ENCODE measurements around the gene SLC17A3.

Gene SLC17A3

DNA sequence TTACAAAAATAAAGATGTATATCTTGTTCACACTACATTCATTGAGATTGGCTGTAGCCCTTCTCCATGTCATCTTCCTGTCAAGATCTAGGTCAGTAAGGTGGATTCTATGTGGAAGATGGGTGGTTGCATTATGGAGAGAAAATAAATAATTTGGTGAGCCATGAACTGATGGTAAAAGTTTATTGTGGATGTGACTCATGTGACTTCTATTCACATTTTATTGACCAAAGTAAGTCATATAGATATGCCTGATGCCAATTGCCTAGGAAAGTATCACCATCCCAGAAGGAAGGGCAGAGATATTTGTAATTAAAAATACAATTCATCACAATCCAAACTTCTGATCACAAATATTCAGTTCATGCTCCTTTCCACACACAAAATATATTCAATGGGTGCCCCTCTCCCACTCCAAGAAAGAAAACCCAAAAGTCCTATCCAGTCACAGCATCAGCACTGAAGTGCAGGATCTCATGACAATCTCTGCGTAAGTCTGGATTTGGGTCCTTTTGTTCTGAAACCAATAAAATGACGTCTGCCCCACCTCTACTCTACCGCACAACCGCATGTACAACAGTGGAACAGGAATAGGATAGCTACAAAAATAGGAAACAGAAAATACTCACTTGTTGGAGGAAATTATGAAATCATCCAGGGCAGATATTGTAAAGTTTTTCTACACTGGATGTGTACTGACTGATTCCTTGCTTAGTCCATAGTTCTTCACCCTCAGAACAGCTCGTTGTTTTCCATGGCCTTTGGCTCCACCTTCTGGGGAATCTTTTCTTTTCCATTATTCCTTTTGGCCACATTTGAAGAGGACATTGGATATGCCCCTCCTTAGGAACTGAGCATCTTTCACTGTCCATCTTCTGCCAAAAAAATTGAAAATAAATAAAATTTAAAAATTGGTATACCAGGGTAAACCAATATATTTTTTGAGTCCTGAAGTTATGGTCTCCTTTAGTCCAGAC lies 16.1 kb upstream of the SLC17A3 start:
- DNase-seq: no peak

DNA sequence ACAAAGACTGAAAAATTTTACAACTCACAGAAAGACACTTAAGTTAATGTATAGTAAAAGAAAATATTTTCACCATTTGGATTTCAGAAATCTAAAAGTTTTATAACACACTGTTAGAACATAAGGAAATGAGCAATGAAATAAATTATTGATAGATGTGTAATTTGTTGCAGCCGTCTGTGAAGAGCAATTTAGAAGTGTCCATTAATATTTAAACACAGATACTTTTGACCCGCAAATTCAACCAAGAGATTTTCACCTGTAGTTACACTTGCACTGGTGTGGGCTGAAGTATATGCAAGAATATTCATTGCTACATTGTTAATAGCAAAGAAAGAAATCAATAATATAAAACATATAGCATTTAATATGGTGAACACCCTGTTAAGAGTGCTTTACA lies 14.6 kb upstream of the SLC17A3 start:
- DNase-seq: no peak

DNA sequence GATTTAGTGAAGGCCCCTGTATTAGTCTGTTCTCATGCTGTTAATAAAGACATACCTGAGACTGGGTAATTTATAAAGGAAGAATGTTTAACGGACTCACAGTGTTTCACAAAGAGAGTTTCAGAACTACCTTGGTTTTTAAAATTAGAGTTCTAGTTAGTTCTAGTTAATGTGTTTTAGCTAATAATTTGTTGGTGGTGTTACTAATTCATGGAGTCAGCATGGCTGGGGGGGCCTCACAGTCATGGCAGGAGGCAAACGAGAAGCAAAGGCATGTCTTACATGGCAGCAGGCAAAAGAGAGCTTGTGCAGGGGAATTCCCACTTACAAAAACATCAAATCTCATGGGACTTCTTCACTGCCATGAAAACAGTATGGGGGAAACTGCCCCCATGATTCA lies 12.0 kb upstream of the SLC17A3 start:
- no peak for DNase-seq

DNA sequence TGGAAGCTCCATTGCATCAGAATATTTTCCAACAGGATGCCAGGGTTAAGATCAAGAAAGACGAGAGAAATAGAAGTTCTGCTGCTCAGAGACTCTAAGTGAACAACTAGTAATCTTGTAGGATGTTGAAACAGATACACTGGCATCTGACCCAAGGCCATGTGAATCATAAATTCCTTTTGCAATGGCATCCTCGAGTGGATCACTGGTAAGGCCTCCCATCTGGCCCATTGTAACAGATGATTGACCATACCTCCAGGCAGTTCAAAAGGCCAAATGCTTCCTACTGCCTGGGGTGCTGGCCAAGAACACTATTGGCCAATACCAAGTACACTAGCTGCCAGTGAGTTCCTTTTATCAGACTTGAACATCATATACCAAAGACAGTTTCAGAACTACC lies 9.9 kb upstream of the SLC17A3 start:
- no peak for DNase-seq

DNA sequence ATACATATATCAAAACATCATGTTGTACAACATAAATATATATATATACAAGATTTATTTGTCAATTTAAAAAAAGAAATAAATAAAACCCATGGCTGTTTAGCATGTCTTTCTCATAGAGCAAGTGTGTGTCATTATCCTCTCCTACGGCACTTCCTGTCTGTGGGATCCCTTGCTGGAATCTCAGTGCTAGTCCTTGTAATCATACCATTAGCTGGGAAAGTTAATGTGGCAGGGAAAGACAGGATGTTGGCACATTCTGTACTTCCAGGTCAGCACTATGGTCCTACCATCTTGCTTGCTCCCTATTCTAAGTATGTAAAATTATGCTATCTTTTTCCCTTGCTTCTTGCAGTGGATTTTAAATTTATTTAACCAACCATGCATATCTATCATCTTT lies 9.5 kb upstream of the SLC17A3 start:
- DNase-seq: no peak

DNA sequence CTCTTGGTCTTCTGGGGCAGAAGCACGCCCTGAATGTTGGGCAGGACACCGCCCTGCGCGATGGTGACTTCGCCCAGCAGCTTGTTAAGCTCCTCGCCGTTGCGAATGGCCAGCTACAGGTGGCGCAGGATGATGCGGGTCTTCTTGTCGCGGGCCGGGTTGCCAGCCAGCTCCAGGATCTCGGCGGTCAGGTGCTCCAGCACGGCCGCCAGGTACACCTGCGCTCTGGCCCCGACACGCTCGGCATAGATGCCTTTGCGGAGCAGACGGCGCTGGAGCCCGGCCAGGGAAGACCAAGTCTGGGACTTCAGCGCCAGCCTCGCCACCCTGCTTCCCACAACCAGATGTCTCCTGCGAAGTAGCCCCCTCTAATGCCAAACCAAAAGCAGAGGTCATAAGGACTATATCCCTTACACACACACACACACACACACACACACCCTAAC lies 8.0 kb upstream of the SLC17A3 start:
- DNase-seq: no peak

DNA sequence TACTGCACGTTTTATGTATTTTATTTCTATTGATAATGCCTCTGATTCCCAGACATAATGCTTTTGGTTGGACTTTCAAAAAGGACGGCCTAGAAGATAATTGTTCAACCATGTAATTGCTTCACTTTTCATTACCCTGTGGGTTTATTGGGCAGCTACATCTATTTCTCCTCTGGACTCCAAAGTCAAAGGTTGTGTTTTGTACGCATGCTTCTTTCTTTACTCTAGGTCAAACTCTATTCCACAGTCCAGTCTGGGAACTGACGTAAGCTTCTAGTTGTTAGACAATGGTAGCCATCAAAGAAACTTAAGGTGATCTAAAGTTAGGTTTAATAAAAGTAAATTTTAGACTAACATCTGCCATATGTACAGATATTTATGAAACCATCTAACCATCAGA lies 6.6 kb upstream of the SLC17A3 start:
- DNase-seq: no peak

DNA sequence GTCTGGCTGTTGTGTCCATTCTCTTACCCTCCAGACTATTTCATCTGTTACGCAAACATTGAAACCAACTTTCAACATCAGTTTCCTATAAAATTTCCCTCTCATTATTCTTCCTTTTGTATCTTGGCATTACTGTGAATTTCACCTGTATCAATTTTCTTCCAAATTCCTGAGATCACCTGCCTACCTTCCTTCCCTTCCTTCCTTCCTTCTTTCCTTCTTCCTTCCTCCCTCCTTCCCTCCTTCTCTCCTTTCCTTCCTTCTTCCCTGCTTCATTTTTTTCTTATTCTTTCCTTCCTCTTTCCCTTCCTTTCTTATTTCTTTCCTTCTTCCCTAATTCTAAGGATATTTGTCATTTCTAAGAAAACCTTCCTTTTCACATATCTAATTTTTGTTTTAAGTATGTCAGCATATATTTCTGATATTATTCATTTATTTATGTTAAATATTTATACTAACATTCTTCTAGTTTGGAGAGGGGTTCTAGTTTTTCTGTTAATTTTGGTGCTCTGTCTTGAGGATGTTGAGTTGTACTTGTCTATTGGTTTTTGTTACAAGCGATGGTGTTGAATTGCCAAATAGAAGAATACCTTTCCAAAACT lies 4.8 kb upstream of the SLC17A3 start:
- no peak for DNase-seq

DNA sequence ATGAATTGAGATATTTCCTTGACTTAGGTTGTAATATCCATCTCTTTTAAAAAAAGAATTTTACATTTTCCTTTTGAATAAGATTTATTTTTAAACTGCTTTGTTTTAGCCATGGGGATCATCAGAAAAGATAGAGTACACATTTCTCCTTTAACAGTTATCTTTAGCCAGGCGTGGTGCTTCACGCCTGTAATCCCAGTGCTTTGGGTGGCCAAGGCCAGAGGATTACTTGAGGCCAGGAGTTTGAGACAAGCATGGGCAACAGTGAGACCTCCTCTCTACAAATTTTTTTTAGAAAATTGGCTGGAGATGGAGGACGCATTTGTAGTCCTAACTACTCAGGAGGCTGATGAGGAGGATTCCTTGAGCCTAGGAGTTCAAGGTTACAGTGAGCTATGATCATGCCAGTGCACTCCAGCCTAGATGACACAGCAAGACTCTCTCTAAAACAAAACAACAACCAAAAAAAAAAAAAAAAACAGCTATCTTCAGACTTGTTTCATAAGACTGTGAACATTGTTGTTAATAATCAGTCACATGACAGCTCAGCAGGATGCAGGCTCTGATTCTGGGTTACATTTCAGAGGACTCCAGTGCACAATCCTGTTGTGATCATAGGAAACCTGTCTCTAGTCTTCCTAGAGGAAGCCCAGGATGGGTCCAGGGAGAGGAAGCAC lies 2.0 kb upstream of the SLC17A3 start:
- DNase-seq: no peak

DNA sequence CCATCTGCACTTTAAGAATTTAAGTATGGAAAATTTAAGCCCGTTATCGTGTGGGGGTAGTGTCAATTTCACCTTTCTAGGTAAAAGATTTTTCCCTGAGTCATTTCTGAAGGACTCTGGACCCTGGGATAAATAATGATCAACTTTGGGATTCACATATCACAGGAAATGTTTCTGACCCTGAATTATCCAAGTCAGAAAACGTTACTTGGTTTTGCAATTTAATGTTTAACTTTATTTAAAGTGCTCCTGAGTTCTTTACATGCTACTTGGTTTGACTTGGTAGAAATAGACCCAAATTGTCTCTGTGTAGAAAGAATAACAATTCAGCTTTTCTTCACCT lies 1.5 kb upstream of the SLC17A3 start:
- DNase-seq: no peak

DNA sequence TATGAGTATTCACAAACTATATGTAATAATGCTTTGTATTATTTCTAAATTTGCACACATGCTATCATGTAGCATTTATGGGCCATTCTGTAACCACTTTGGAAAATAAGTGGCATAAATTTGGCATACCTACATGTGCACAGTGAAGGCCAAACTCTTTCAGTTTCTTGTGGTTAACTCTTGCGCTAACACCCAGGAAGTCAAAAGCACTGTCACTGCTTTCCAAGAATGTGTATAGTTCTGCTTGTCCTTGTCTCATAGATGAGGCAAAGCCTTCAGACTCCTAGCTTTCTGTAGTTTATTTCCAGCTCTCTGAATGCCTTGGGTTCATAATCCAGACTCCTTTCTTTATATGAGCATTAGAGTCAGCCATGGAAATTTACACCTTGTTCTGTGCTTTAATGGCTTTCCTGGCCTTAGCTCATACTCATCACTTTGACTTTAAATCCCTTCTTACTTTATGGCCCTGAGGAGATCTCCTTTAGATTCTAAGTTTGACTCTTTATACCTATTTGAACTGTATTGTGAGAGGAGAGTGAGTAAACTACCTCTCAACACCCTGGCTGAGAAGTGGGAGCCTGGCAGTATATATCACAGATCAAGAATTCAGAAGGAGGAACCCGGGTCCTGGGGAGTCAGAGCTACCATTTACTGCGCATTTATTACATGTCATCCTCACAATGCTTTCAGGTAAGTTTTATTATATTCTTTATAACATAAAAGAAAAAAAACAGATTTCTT lies 949 bp upstream of the SLC17A3 start:
- no peak for DNase-seq

DNA sequence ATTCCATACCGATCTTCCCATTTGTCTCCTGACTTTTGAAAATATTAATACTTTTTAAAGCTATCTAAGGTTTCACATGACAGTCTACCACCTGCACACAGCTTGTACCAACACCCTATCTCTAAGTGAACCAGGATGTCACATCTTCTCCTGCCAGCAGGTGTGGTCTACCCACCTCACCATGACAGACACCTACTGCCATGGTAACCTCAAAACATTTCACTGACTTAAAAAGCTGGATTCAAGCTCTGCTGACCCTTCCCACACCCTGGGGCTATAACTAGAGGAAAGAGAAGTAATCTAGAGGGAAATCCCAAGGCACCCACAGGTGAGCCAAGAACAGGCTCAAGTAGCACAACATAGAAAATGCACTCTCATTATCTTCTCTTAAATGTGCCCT lies 1.2 kb downstream of the SLC17A3 start:
- no peak for DNase-seq

DNA sequence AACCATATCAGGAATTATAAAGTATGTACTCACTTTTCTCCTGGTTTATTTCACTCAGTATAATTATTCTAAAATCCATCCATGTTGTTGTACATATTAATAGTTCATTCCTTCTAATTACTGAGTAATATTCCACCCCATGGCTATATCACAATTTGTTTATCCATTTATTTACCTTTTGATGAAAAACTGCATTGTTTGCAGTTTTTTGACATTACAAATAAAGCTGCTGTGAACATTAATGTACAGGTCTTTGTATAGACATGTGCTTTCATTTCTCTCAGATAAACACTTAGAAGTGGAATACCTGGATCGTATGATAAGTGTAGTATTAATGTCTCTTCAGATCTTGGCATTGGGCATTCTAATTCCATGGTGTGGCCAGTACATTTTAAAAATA lies 4.2 kb downstream of the SLC17A3 start:
- no peak for DNase-seq

DNA sequence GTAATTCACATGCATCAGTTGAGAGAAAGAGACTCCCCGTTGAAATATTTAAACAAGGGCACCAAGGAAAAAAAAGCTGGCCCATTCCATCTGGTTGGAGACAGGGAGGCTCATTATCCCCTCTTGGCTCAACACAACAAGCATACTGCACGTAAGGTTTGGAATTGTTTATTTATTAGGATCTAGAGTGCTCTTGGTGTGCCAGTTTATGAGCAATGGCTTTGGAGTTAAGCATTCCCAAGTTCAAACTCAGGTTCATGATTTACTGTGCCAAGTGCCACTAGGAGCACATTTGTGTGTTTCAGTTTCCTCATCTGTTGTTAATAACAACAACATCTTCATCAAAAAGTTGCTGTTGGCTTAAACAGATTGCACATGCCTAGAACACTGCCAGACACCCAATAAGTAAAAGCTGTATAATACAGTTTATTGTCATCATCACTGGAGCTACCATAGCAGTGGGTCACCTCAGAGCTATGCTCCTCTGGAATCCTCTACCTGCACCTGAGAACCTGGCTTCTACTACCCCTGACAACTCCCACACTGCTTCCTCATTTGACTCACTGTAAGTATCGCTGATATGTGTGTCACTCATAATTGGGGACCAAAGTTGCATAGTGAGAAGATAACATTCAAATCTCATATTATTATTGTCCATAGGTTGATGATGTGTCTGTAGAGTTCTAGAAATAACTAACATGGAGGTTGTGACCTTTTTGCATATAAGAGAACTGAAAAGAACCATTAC lies 5.4 kb downstream of the SLC17A3 start:
- DNase-seq: no peak

DNA sequence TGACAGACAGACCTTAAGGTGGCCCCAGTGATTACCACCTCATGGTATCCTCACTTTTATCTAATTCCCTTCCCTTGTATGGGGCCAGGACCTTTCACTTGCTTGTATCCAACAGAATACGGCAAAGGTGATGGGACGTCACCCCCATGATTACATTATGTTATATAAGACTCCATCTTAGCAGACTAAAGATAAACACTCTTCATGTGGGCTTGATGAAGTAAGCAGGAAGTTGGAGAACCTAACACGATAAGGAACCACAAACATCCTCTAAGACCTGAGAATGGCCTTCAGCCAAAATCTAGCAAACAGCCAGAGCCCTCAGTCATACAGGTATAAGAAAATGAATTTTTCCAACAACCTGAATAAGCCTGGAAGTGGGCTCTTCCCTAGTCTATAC lies 8.0 kb downstream of the SLC17A3 start:
- DNase-seq: no peak

DNA sequence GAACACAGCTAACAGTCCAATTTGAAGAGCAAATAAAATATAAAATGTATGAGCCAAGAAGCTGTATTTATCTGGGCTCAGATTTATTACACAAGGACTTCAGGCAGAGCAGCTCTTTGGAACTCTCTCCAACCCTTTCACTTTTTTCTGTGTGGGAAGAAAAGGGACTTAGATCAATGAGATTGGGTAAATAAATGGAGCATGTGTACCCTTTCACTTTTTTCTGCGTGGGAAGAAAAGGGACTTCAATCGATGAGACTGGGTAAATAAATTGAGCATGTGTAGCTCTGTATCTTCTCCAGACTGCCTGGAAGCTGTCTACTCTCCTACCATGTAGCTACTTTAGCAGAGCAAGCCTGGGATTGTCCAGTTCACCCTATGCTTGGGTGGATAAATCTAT lies 10.7 kb downstream of the SLC17A3 start:
- DNase-seq: no peak

DNA sequence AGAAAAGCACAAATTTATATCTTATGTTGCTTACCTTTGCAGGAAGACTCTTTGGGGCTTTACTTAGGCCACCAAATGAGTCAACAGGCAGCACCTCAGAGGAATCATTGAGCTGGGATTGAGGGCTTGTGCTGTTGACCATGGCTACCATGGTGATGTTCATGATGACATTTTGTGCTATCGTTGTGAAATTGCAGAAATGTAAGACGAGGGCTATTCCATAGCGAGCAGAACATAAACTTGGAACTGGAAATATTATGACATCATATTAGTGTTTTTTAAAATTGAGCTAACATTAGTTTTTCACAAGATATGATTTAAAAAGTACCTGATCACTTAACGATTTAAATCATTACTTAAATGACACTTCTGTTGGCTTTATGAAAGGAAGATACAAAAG lies 11.8 kb downstream of the SLC17A3 start:
- no peak for DNase-seq

DNA sequence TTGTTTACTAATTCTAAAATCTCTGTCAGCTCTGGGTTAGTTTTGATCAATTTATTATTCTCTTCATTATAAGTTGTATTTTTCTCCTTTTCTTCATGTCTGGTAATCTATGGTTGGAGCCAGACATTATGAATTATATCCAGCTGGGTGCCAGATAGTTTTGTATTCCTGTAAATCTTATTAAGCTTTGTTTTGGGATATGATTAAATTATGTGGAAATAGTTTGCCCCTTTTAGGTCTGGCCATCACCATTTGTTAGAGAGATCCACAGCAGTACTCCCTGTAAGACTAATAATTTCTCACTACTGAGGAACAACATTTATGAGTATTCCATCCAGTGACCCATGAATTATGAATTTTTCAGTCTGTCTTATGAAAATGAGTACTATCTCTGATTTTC lies 21.3 kb downstream of the SLC17A3 start:
- DNase-seq: no peak

DNA sequence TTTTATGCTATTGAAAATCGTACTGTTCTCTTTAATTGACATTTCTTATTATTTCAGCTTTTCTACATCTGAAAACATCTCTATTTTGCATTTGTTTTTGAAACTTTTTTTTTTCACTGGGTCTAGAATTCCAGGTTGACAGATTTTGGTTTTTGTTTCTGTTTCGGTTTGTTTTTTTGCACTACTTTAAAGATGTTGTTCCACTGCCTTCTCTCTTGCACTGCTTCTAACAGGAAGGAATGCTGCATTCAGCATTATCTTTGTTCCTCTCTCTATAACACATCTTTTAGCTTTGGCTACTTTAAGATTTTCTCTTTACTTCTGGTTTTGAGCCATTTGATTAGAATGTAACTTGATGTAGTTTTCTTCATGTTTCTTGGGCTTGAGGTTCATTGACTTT lies 22.1 kb downstream of the SLC17A3 start:
- no peak for DNase-seq

DNA sequence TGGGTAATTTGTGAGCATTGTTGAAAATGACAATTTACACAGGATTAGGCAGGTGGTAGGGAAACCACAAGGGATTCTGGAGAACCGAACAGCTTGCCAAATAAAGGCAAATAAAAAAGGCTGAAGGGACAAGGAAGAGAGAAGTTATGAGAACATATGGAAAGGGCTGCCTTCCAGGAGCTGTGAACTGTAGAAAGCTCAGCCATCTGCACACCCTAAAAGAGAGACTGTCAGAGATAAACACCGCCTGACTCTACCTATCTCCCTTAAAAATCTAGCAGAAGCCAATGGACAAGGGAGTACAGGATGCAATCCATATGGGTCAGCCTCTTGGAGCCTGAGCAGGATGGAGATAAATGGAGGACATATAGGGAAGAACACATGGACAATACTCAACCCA lies 29.5 kb downstream of the SLC17A3 start:
- DNase-seq: no peak

DNA sequence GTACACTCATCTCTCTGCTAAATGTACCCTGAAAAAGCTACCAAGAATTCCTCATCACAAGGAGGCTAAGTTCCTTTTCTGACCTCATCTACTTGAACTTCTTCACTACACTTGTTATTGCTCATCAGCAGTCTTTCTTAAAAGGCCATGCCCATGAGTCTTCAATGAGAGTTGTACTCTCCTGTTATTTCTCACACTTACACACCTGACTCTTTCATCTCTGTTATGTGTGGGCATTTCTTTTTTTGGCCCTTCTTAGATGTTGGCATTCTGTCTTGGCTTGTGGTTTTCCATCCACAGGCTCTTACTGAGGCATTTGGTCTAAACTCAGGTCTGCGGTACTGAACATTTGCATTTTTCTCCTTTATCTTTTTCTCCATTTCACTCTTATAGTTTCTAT lies 31.5 kb downstream of the SLC17A3 start:
- no peak for DNase-seq

All from effector CD8-positive, alpha-beta T cell (primary cell).